GM12878 (cell line): Measurements from ENCODE around the gene DUOXA2. TPM values are rescaled to one million over a fixed set of nuclear protein-coding genes. Genes with fewer than 3 reads are reported as not detected.

Experiments used
- ATAC-seq: fragments of 200-7000 bp; cut with Tn5 transposase; 3 replicates; pipeline ENCODE4 v1.9.1; 2020; ENCODE audit warnings: mild to moderate bottlenecking, moderate library complexity
- BruUV-seq: library from RNA; stranded (reverse); fragments of 400-500 nt; replicated peaks from 2 replicates; lab custom pipeline; 2021; lab: Mats Ljungman, UMichigan
- CTCF ChIA-PET: fragments of 300-600 bp; sonication (Branson Sonifier 250); formaldehyde crosslinking; extraction: SDS; loops from one replicate; lab custom pipeline; 2021; ENCODE audit warnings: inconsistent platforms; lab: Yijun Ruan, JAX
- POLR2A ChIA-PET: fragments of 350-600 bp; formaldehyde crosslinking; extraction: SDS; loops from one replicate; lab custom pipeline; 2021; ENCODE audit warnings: inconsistent platforms; lab: Charles Lee
- RAD21 ChIA-PET: fragments of 300-600 bp; sonication (Branson Sonifier 250); formaldehyde crosslinking; loops from one replicate; lab custom pipeline; 2023; ENCODE audit warnings: antibody characterized with exemption; ENCODE audit not compliant: unreplicated experiment; lab: Charles Lee
- SMC1A ChIA-PET: fragments of 300-600 bp; sonication (Branson Sonifier 250); formaldehyde crosslinking; loops from one replicate; lab custom pipeline; 2023; ENCODE audit not compliant: unreplicated experiment, uncharacterized antibody; lab: Charles Lee
- DNase-seq: peaks from one replicate; pipeline ENCODE4 v3.0.0-alpha.2; 2011; ENCODE audit warnings: low read depth, low spot score
- FAIRE-seq: peaks from 3 replicates; lab custom pipeline; 2011; peaks lifted over from hg19 to GRCh38; lab: Jason Lieb, UNC
- H2AFZ ChIP-seq: 2 replicates; pipeline ENCODE4 v1.6.0; 2011; ENCODE audit warnings: low read depth, low read length, control low read depth; ENCODE audit not compliant: control insufficient read depth
- H3K27ac ChIP-seq: 2 replicates; pipeline ENCODE4 v1.5.1; 2011; ENCODE audit warnings: control low read depth; ENCODE audit not compliant: control insufficient read depth, insufficient read depth
- H3K27me3 ChIP-seq, 2 experiments: replicated peaks in 1 of 2; 2 replicates each; pipeline versions ENCODE4 v1.6.0 to v1.6.1; 2011; ENCODE audit warnings: low read length in 1 of 2; ENCODE audit not compliant: control insufficient read depth in 2 of 2, insufficient read depth in 2 of 2
- H3K36me3 ChIP-seq, 2 experiments: 2 replicates each; pipeline ENCODE4 v1.5.1; 2011; ENCODE audit warnings: low read length in 1 of 2; ENCODE audit not compliant: control insufficient read depth in 2 of 2, insufficient read depth in 2 of 2
- H3K4me1 ChIP-seq: 2 replicates; pipeline ENCODE4 v1.6.1; 2011; ENCODE audit warnings: mild to moderate bottlenecking, low read length, moderate library complexity, mixed read lengths; ENCODE audit not compliant: control insufficient read depth, insufficient read depth
- H3K4me2 ChIP-seq: 2 replicates; pipeline ENCODE4 v1.6.0; 2011; ENCODE audit warnings: control low read depth; ENCODE audit not compliant: control insufficient read depth, insufficient read depth
- H3K4me3 ChIP-seq: fragments of 200-600 bp; sonication (generic); 2 replicates; pipeline ENCODE4 v1.5.1; 2016
- H3K79me2 ChIP-seq: 2 replicates; pipeline ENCODE4 v1.6.0; 2011; ENCODE audit warnings: low read length; ENCODE audit not compliant: control insufficient read depth, insufficient read depth
- H3K9ac ChIP-seq: 2 replicates; pipeline ENCODE4 v1.8.0; 2011; ENCODE audit warnings: low read length, control low read depth, mixed read lengths; ENCODE audit not compliant: control insufficient read depth, insufficient read depth
- H3K9me3 ChIP-seq: replicated peaks from 3 replicates; pipeline ENCODE4 v1.5.1; 2011; ENCODE audit warnings: mild to moderate bottlenecking, low read length; ENCODE audit not compliant: control insufficient read depth, insufficient read depth
- H4K20me1 ChIP-seq: 2 replicates; pipeline ENCODE4 v1.6.0; 2011; ENCODE audit not compliant: control insufficient read depth, insufficient read depth
- CHD1 ChIP-seq: IDR thresholded peaks from 2 replicates; pipeline ENCODE4 v1.6.1; 2012; ENCODE audit warnings: low read depth, low read length, improper control_type of control experiment
- EED ChIP-seq: sonication (generic); IDR thresholded peaks from 2 replicates; pipeline ENCODE4 v1.6.1; 2016; ENCODE audit warnings: antibody characterized with exemption, low read depth
- RAD21 ChIP-seq: IDR thresholded peaks from 2 replicates; pipeline ENCODE4 v1.6.1; 2011; ENCODE audit warnings: mild to moderate bottlenecking, low read depth, low read length, moderate library complexity; ENCODE audit not compliant: insufficient read depth
- SMC3 ChIP-seq: IDR thresholded peaks from 2 replicates; pipeline ENCODE4 v1.6.1; 2011; ENCODE audit warnings: low read length, improper control_type of control experiment, borderline replicate concordance
- SUPT20H ChIP-seq: IDR thresholded peaks from 2 replicates; pipeline ENCODE4 v1.6.1; 2011; ENCODE audit warnings: low read depth, mild to moderate bottlenecking, low read length, moderate library complexity, borderline replicate concordance; ENCODE audit not compliant: control insufficient read depth
- ZBTB4 ChIP-seq: fragments of 450-650 bp; formaldehyde crosslinking; IDR thresholded peaks from 2 replicates; pipeline ENCODE4 v1.4.0; 2022; ENCODE audit warnings: mild to moderate bottlenecking, moderate library complexity
- WGBS: methylation state at CpG from one replicate; pipeline ENCODE4 v1.1.6; 2016; ENCODE audit warnings: low lambda C conversion rate; ENCODE audit not compliant: insufficient replicate concordance, insufficient coverage; ENCODE audit errors: missing lambda C conversion rate; 5-methylcytosine and 5-hydroxymethylcytosine counted together
- in situ Hi-C: fragments of 300-500 bp; cut with MboI; formaldehyde crosslinking; loops from 9 replicates; pipeline ENCODE4 v1.14.3; 2018; ENCODE audit warnings: mixed read lengths
- intact Hi-C: fragments of 100-400 bp; cut with micrococcal nuclease; formaldehyde crosslinking; loops from one replicate; pipeline ENCODE4 v1.14.2; 2022; ENCODE audit not compliant: unreplicated experiment
- polyA plus RNA-seq, 11 experiments: library from polyadenylated mRNA; depleted of rRNA in 4 of 11; unstranded in 6 of 11; stranded (reverse) in 5 of 11; fragments of >200 nt; fragmentation: Nextera tagmentation in 4 of 11; fragmentation: Illumina TruSeq in 1 of 11; extraction: Ambion mirVana in 4 of 11; extraction: Trizol in 1 of 11; gene quantifications; 1 replicate in 1 of 11; 2 replicates in 10 of 11; pipeline versions ENCODE4 v1.2.1 to v1.2.3, GENCODE V29; 2011 to 2016; ENCODE audit warnings: inconsistent platforms in 2 of 11, missing spikeins in 2 of 11, low read depth in 1 of 11
- total RNA-seq, 4 experiments: library from RNA; depleted of rRNA in 3 of 4; stranded (reverse); fragments of >200 nt in 3 of 4; fragmentation: Illumina TruSeq in 1 of 4; extraction: Trizol in 1 of 4; gene quantifications; 2 replicates each; pipeline versions ENCODE4 v1.2.1 to v1.2.3, GENCODE V29; 2013 to 2021
- TF ChIP-seq, protein P1 (sequence below), 3 experiments: IDR thresholded peaks in 2 of 3; conservative IDR thresholded peaks in 1 of 3; 2 replicates each; pipeline ENCODE4 v1.5.1; 2011; ENCODE audit warnings: low read depth in 3 of 3, low read length in 3 of 3, mild to moderate bottlenecking in 3 of 3, control low read depth in 2 of 3, moderate library complexity in 2 of 3, inconsistent platforms in 1 of 3, mixed read lengths in 1 of 3; ENCODE audit not compliant: control insufficient read depth in 2 of 3, insufficient read depth in 1 of 3; ENCODE audit errors: extremely low read depth in 1 of 3

The DUOXA2 gene
- total and polyA plus RNA-seq, 10 of the 15 experiments (the other 5 are each of a cell fraction or from before 2014, with no cell fraction given) = not detected

GRCh38 chr15:45126535-45127158, 12.5 kb downstream of the DUOXA2 start:
- ChIA-PET SMC1A (interaction anchor here (0.6 to 1.9 kb wide), 16 partner anchors 8 to 486 kb away, joined by 3 to 9 read pairs (median 4); no protein-coding TSS in a partner anchor), POLR2A (no interaction called here), CTCF (interaction anchor here (0.6 to 5.0 kb wide), 27 partner anchors 8 to 580 kb away, joined by 3 to 27 read pairs (median 5); partner anchors contain the start of genes DUOX2, DUOXA2 and SORD), RAD21 (interaction anchor here (0.8 to 2.0 kb wide), 11 partner anchors 8 to 331 kb away, joined by 3 to 6 read pairs (median 4); no protein-coding TSS in a partner anchor)
- H3K9me3 ChIP-seq = no peaks in the 10 kb centered on the region
- DNase-seq (no peak), ATAC-seq (peak; percentile 89), FAIRE-seq (no peak)
- H3K27me3 ChIP-seq = peaks cover 4 to 8% of the 10 kb centered on the region in 2 experiments
- H3K4me2 ChIP-seq = no peak overlapping the region
- H4K20me1 ChIP-seq = no peaks in the 10 kb centered on the region
- no peaks in the 10 kb centered on the region for H3K79me2 ChIP-seq
- H3K9ac ChIP-seq = no peak overlapping the region
- no peak overlapping the region for H3K27ac ChIP-seq
- WGBS = 24% methylated on average over 2 of the region's 2 CpGs
- H2AFZ ChIP-seq = no peak overlapping the region
- no peaks in the 10 kb centered on the region for H3K36me3 ChIP-seq
- in situ Hi-C loops (no loop called here), intact Hi-C loops (loop anchor here (10.0 kb wide), 1 partner anchor 152 kb away; no protein-coding TSS in a partner anchor)
- H3K4me3 ChIP-seq = no peak overlapping the region
- no TSS peak for BruUV-seq
- H3K4me1 ChIP-seq = no peaks in the 10 kb centered on the region
- TF ChIP-seq EED = no peak
- TF ChIP-seq RAD21 = peak; percentile 45
- no peak for TF ChIP-seq SUPT20H
- TF ChIP-seq ZBTB4 (CRISPR knock-in tag) = no peak
- TF ChIP-seq, protein P1, sequence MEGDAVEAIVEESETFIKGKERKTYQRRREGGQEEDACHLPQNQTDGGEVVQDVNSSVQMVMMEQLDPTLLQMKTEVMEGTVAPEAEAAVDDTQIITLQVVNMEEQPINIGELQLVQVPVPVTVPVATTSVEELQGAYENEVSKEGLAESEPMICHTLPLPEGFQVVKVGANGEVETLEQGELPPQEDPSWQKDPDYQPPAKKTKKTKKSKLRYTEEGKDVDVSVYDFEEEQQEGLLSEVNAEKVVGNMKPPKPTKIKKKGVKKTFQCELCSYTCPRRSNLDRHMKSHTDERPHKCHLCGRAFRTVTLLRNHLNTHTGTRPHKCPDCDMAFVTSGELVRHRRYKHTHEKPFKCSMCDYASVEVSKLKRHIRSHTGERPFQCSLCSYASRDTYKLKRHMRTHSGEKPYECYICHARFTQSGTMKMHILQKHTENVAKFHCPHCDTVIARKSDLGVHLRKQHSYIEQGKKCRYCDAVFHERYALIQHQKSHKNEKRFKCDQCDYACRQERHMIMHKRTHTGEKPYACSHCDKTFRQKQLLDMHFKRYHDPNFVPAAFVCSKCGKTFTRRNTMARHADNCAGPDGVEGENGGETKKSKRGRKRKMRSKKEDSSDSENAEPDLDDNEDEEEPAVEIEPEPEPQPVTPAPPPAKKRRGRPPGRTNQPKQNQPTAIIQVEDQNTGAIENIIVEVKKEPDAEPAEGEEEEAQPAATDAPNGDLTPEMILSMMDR (IDR thresholded peaks at IDR 0.05 in 2 of 3, conservative IDR thresholded peaks at IDR 0.05 in 1 of 3; ENCODE audit: control insufficient read depth in 2 of 3, extremely low read depth in 1 of 3, insufficient read depth in 1 of 3, low read depth in 3 of 3, low read length in 3 of 3) = peak; percentile 64 to 72 (median 67)
- TF ChIP-seq SMC3 = peak; percentile 59; the same call in 1 of the 2 replicates
- no peak for TF ChIP-seq CHD1
